Stimulated activated CD8-positive, alpha-beta memory T cell treated with anti-CD3 and anti-CD28 coated beads, Interleukin-4, amount 100 ng/mL, for 4 hours (primary cell): ENCODE measurements around the gene FAM120AOS.
A peak's percentile ranks its signal among the peaks of the same experiment; 100 is the strongest.

Source experiments
- DNase-seq, 2 donors: peaks; one replicate each; pipeline ENCODE4 v3.0.0-alpha.2; 2020; ENCODE audit warnings: low read depth in 2 of 2, low spot score in 1 of 2

FAM120AOS gene

DNA sequence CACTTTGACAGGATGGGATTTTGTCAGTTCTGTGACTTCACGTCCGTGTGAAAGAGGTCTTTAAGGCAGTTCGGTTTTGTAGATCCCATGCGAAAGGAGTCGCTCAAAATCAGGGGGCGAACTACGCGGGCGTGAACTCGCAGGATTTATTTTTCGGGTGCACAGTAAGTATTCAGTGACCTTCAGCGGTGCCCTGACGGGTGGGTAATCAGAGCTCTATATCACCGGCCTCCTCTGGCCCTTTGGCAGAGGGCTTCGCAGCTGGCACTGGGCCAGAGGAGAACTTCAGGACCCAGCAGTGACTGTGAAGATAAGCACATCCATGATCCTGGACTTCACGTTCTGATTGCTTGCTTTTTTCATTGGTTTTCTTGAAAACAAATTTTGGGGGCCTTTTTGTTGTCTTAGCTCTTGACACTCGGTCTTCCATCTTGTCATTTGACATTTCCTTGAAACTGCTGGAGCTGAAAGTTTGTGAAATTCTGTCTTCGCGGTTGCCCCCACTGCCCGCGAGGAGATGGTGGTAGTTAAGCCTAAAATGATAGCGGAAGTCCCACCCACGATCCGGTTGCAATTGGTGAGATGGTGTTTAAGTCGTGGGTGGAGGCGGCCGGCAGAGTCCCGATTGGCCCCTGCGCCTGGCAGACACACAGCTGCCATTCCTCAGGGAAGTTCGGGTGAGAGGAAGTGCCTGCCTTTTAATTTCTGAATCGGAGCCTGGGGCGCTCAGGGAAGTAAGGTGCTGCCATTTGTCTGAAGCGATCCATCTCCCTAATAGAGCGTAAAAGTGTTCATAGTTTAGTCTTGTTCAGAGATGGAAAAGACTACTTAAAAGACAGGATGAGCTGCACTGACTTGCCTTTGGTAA, at the start of gene FAM120AOS:
FAM120AOS (minus strand) TSS at position 535 of the 868 bp plus-strand sequence. CDS start 872 bp downstream, outside the sequence.
- peak; percentile 62 to 74 for DNase-seq

DNA sequence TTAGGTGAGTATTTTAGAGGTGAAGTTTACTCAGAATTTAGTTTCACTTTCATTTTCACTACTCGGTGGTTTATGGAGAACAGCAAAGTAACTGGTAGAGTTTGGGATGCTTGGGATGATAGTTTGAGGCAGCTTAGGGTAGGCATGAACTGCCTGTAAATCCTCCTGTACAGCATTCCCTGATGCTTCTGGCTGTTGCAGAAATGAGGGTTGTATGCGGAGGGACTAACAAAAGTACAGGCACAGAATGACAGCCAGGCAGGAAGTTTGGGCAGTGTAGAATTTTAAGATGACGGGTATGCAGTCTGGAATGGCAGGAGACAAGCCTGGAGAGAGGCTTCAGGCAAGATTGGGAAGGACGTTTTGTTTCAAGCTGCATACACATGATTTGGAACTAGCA, 48.0 kb upstream of the FAM120AOS start:
- DNase-seq, result no peak

DNA sequence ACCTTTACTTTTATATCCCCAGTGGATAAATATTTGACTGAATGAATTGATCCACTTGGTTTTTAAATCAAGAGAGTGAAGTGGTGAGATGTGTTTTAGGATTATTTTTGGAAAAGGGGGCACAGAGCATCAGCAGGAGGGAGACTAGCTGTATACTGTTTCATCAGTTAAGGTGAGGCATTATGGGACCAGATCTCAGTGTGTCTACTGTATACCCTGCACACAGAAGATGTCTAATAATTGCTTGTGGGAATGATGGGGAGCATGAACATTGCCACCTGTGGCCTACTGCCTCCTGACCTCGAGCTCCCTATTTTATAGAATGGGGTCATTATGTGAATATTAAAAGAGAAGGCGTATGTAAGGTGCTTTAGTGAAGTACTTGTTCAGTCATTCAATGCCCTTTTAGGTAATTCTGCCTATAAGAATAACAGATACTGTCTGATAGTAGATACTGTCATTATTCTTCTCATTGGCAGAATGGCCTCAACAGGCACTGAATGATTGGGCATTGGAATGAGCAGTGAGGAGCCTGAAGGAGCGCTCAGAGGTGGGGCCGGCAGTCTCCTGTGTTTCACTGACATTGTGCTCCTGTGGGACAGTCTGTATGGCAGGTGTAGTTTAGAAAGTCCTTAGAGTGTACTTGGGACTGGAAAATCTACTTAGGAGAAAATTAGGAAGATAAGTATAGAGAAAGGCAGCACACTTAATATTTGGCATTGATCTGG, 47.4 kb upstream of the FAM120AOS start:
- no peak for DNase-seq

DNA sequence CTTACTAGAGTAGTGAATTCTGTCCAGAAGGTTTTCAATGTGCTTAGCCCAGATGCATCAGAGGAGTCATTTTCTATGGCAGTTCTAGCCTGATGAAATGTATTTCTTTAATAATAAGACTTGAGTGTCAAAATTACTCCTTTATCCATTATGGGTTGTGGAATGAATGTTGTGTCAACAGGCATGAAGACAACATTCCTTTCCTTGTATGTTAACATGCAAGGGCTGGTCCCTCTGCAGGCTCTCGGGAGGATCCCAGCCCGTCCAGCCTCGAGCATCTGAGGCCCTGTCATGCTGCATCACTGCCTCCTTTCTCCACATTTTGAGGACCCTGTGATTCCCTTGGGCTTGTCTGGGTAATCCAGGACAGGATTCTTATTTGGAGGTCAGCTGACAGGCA, 42.9 kb upstream of the FAM120AOS start:
- DNase-seq, result no peak

DNA sequence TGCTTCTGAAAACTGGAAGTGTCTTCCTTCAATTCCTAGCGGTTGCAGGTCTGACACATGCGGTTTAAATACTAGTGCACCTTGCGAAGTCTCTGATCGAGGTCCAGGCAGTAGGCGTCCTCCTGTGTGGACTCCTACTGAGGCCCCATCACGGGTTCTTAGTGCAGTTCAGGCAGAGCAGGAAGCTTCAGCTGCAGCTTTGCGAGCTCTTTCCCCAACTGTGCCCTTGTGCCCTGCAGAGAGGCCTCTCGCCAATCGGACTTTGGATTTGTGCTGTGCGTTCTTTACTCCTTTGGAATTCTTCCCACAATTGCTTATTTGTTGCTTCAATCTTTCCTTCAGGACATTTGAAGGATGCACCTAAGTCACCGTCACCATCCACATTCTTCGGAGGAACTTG, 40.6 kb upstream of the FAM120AOS start:
- no peak for DNase-seq

DNA sequence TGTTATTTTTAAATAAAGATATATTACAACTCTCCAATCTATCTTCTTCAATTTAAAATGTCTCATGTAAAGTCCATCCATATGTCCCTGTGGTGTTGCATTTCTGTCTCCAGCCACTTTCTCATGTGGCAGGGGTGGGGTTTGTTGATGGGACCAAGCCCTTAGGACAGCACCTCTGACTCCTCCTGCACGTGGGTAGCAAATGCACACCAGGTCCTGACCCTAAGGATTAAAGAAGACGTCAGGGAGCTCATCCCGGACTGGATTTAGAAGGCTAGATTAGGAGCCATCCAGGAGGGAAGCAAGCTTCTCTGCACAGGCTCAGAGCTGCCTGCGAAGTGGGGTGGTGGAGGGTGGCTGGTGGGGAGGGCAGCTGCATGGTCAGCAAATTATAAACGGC, 38.9 kb upstream of the FAM120AOS start:
- no peak for DNase-seq

DNA sequence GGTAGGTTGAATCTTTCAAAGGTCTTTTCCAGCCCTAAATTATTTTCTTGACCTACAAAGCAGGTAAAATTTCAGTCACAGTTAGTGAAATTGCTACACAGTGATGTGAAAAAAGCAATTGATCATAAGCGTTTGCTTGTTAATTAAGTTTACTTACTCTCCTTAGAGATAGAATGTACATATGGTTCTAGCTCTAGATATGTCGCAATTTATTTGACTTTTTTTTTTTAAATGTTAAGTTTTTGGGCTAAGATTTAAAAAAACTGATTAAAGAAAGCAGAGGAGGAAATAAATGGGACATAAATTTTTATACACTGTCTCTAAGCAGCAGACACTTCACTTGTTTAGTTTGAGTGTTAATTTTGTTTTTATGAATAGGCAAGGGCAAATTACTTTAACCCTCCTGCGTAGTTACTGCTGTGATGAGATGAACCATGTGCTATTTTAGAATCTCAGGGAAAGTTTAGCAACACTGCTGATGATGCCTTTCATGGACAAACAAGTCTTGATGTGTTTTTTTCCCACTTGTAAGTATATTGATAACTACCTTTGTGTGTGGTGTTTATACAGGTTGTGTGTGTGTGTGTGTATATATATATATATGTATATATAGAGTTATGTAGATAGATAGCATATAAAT, 38.3 kb upstream of the FAM120AOS start:
- DNase-seq, result no peak

DNA sequence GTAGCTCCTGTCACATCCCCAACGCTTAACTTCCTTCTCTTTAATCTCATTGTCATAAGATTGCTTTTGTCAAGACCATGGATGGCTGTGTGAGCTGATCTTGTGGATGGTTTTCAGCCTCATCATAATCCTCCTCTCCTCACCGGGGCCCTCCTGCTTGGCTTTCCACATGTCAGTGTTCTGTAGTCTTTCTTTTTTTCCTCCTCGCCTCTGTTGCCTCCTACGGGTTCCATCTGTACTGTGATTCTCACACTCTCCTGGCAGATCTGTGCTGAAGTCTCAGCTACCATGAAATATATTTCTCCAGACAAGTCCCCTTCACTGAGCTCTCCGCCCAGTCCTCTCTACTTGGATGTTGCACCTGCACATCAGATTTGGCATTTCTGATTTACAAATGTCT, 34.9 kb upstream of the FAM120AOS start:
- no peak for DNase-seq

DNA sequence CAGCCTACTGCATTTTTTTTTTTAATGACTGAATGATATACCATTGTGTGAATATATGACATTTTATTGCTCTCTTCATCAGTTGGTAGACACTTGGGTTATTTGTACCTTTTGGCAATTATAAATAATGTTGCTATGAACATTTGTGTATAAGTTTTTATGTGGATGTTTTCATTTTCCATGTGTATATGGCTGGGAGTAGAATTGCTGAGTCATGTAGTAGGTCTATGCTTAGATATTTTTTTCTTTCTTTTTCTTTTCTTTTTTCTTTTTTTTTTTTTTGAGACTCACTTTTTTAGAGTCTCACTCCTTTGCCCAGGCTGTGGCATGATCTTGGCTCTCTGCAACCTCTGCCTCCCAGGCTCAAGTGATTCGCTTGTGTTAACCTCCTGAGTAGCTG, 32.9 kb upstream of the FAM120AOS start:
- no peak for DNase-seq

DNA sequence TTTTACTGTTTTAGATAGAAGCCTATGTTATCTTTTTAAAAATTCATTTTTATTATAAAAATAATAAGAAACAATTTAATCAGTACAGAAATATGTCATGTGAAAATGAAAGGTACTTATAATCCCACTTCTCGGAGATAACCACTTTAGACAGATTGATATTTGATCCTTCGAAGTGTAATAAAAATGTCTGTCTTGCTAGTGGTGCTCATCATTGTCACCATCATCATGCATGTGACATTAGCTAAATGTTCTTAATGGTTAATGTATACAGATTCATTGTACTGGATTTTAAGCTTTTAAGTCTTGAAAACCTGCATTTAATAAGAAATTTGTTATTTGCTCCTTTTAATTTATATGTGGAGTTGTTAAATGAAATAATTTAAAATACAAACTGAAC, 30.1 kb upstream of the FAM120AOS start:
- no peak for DNase-seq

DNA sequence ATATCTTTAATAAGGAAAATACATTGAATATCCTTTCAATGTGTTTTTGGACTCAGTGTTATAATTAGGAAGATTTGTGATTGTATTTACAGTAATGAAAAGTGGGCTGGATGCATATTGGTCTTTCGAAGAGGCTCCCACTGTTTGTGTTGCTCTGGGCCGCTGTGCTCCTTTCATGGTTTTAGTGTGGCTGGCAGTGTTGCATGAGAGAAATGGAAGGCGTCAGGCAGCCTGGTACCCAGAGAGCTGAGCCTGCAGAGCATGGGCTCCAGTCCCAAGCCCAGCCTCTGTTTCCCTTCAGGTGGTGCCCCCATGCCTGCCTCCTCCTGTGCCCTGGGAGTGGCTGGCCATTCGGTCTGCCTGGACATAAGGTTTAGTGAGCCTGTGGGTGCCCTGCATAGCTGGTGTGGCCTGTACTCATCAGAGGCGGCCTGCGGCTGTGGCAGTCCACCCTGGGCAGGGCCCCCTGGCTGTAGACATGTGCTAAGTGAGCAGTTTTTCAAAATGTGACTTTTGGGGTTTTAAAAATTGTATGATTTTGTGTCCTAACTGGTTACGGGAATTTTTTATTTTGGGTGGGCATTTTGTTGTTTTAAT, 27.4 kb upstream of the FAM120AOS start:
- no peak for DNase-seq

DNA sequence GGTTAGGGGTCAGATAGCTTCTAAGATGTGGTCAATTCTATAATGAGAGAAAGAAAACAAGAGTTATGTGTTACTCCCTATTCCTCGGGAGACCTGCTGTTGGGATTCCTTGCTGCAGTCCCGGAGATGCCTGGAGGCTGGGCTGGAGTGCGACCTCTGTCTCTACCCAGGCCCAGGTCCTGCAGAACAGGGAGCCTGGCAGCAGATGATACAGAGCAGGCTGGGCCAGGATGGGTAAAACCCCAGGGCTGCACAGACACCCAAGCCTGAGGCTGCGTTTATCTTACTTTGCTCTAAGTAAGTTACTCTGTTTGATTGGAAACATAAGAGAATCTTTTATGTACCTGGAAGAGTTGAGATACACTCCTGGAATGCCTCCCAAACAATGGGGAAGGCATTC, 26.9 kb upstream of the FAM120AOS start:
- no peak for DNase-seq

DNA sequence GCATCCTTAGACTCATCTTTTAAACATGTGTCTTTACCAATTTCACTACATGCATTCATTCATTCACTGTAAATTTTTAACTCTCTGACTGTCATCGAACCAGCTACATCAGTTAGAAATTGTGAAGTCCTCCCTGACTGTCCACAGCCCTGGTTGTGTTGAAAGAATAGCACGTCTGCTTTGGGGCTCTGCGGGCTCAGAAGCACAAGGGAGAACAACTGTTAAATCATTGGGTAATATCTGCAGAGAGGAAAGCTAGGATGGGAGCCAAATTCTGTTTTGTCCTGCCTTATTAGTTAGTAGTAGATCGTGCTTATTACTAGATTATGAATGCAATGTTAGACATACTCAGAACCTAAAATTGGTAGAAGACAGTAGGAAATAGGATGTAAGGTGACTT, 26.3 kb upstream of the FAM120AOS start:
- DNase-seq, result no peak

DNA sequence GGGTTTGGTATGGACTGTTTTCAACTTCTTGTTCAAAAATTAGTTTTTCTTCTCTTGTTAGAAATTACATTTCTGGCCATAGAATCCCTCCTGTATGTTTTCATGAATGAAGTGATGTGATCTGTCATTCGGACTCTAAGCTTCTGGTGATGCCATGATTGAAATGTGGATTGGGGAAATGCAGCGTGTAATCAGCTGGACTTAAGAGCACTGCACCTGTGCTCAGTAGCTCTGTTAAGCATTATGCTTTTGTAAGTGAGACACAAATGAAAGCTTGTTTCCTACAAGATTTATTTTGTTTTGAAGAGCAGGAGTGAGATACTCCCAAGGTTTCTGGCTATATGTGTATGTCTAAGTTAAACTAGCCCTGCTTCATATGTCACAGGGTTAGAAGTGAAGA, 24.0 kb upstream of the FAM120AOS start:
- DNase-seq, result no peak

DNA sequence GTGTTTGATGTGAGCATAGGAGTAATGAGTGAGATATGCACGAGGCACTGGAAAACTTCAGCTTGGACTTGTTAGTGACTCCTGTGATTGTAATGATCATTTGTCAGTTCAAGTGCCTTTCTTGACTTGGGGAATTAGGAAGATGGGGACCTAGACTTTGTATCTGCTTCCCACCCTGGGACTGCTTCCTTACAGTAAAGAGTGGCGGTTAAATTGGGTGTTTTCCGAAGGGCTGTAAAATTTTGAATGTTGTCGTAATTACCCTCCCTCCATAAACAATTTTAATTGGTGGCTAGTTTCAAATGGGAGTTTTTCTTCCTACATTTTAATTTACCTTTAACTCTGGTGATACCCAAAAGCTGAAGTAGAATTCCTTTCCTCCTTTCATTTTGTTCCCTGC, 23.5 kb upstream of the FAM120AOS start:
- no peak for DNase-seq

DNA sequence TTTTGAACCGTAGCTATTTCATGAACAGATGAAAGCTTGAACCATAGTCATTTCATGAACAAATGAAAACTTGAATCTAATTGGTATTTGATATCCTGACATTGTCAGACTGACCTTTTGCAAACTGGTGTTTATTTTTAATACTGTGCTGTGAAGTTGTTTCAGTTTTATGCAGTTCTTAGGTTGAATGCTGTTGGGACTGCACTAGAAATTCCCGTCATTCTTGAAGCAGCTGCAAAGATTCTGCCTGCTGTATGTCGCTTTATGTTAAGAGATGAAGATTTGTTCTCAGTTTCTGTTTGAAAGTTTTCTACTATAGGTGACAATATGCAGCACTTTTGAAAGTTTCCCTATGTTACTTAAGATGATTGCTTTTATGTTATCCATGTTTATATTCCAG, 22.5 kb upstream of the FAM120AOS start:
- no peak for DNase-seq

DNA sequence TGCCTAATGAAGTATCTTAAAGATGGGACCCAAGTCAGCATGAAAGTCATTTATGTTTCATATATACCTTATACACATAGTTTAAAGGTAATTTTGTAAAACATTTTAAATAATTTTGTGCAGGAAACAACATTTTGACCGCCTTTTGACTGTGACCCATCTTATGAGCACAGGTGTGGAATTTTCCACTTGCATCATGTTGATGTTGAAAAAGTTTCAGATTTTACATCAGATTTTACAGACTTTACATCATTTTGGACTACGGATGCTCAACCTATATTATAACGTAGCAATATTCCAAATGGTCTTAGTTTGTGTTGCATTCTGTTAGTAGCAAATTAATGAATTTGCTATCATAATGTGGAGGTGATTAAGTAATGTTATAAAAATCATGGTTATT, 21.7 kb upstream of the FAM120AOS start:
- DNase-seq, result no peak

DNA sequence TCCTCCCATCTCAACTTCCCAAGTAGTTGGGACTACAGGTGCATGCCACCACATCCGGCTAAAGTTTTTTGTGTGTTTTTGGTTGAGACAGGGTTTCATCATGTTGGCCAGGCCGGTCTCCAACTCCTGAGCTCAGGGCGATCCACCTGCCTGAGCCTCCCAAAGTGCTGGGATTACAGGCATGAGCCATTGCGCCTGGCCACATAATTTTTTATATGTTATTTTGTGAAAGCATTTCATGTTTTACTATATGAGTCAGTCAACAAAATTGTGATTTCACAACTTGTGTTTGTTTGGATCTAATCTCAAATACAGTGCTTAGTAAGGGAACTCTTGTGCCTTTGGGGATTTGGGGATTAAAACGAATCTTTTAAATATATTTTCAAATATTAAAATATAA, 20.0 kb upstream of the FAM120AOS start:
- no peak for DNase-seq

DNA sequence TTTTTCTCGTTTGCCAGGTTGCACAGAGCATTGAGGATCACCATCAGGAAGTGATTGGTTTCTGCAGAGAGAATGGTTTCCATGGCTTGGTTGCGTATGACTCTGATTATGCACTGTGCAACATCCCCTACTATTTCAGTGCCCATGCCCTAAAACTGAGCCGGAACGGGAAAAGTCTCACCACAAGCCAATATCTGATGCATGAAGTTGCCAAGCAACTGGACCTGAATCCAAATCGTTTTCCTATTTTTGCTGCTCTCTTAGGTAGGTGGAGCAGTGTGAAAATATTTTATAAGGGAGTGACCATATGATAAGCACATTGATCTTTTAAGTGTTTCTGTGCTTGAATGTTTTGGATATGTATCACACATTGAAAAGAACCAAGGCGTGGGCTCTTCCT, 17.7 kb upstream of the FAM120AOS start:
- DNase-seq, result no peak

DNA sequence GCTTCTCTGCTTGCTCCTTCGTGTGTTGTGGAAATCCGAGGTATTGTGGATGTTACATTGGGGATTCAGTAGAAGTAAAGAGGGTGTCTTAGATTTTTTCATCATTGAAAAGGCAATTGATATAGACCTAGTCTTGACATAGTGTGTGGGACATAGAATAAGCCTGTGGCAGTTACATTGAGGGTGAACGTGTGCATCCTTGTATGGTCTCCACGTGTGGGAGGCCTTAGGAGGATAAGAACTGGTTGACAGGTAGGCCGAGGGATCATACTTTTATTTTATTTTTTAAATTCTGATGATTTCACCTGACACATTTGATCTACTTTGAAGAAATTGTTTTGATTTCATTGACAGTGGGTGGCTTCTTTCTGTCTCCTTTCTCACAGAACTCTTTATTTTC, 17.0 kb upstream of the FAM120AOS start:
- no peak for DNase-seq

DNA sequence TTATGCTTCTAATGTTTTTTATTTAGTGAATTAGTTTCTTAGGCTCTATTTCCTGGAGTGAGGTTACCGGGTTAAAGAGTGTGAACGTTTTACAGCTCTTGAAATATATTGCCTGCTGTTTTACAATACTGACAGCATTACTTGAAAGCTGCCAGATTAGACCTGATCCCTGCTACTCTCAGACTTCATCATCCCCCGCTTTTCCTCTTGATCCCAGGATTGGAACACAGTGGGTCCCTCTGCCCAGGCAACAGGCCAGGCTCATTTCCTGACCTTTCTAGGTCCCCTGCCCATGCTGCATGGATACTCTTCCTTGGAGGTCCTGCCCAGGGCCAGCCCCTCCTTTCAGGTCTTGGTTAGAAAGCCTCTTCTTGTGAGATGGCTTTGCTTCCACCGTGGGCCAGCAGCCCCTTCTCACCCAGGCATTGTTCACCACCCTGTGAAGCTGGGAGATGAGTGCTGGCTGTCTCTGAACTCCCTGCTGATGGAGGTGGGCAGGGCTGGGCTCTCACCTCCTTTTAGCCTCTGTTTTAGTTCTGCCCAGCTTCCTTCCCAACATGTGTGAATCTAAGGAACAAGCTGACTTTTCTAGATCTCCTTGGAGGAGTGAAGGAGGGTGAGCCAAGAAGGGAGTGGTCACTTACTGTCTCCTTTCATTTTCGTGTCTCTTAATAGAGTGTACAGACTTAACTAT, 15.5 kb upstream of the FAM120AOS start:
- DNase-seq, result no peak
